Ishikawa (cell line): ENCODE data around the gene SSR4.

Experiments
- CEBPB ChIP-seq: IDR thresholded peaks from 2 replicates; pipeline ENCODE4 v1.6.1; 2012
- CREB1 ChIP-seq: IDR thresholded peaks from 2 replicates; pipeline ENCODE4 v1.6.1; 2012; ENCODE audit warnings: low read depth
- EP300 ChIP-seq: IDR thresholded peaks from 2 replicates; pipeline ENCODE4 v1.6.1; 2012; ENCODE audit warnings: borderline replicate concordance
- FOXM1 ChIP-seq: IDR thresholded peaks from 2 replicates; pipeline ENCODE4 v1.6.1; 2012; ENCODE audit warnings: low read depth, borderline replicate concordance
- NFIC ChIP-seq: IDR thresholded peaks from 2 replicates; pipeline ENCODE4 v1.6.1; 2012
- RAD21 ChIP-seq: IDR thresholded peaks from 2 replicates; pipeline ENCODE4 v1.6.1; 2012; ENCODE audit warnings: low read depth
- TAF1 ChIP-seq: IDR thresholded peaks from 2 replicates; pipeline ENCODE4 v1.6.1; 2012; ENCODE audit warnings: low read depth, mild to moderate bottlenecking
- YY1 ChIP-seq: IDR thresholded peaks from 2 replicates; pipeline ENCODE4 v1.6.1; 2012; ENCODE audit warnings: low read depth
- TF ChIP-seq, protein P1 (sequence below): IDR thresholded peaks from 2 replicates; pipeline ENCODE4 v1.6.1; 2012; ENCODE audit warnings: low read depth, mild to moderate bottlenecking
- TF ChIP-seq, protein P2 (sequence below): IDR thresholded peaks from 2 replicates; pipeline ENCODE4 v1.6.1; 2012

DNA sequence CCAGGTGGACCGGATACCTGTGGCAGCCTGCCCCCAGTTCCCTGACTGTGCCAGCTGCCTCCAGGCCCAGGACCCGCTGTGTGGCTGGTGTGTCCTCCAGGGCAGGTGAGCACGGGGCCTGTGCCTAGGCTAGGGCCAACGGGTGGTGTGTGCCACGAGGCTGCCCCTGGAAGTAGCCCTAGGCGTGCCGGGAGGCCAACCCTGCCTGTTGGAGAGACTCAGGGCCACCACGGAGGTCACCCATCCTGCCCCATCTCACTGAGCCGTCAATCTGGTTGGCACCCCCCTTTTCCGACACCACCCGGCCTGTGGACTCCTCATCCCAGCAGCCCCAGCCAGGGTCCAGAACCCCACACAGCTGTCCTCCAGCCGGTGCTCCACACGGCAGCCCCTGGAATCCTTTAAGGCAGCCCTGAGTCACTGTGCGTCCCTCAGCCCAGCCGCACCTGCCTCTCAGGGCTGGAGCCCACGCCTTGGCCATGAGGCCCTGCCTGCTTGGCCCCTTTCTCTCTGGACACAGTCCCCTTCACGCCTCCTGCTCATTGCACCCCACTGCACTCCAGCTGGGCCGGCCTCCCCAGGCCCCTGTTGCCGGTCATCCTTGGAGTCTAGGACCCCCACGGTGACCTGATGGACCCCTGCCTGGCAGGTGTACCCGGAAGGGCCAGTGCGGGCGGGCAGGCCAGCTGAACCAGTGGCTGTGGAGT, 25.2 kb upstream of the SSR4 start:
- TF ChIP-seq, protein P1, sequence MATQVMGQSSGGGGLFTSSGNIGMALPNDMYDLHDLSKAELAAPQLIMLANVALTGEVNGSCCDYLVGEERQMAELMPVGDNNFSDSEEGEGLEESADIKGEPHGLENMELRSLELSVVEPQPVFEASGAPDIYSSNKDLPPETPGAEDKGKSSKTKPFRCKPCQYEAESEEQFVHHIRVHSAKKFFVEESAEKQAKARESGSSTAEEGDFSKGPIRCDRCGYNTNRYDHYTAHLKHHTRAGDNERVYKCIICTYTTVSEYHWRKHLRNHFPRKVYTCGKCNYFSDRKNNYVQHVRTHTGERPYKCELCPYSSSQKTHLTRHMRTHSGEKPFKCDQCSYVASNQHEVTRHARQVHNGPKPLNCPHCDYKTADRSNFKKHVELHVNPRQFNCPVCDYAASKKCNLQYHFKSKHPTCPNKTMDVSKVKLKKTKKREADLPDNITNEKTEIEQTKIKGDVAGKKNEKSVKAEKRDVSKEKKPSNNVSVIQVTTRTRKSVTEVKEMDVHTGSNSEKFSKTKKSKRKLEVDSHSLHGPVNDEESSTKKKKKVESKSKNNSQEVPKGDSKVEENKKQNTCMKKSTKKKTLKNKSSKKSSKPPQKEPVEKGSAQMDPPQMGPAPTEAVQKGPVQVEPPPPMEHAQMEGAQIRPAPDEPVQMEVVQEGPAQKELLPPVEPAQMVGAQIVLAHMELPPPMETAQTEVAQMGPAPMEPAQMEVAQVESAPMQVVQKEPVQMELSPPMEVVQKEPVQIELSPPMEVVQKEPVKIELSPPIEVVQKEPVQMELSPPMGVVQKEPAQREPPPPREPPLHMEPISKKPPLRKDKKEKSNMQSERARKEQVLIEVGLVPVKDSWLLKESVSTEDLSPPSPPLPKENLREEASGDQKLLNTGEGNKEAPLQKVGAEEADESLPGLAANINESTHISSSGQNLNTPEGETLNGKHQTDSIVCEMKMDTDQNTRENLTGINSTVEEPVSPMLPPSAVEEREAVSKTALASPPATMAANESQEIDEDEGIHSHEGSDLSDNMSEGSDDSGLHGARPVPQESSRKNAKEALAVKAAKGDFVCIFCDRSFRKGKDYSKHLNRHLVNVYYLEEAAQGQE = no peak
- TF ChIP-seq, protein P2, sequence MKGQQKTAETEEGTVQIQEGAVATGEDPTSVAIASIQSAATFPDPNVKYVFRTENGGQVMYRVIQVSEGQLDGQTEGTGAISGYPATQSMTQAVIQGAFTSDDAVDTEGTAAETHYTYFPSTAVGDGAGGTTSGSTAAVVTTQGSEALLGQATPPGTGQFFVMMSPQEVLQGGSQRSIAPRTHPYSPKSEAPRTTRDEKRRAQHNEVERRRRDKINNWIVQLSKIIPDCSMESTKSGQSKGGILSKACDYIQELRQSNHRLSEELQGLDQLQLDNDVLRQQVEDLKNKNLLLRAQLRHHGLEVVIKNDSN = no peak
- TF ChIP-seq EP300 (no peak), RAD21 (no peak), FOXM1 (no peak), NFIC (no peak), CEBPB (no peak), TAF1 (no peak), YY1 (no peak), CREB1 (no peak)
